ENCODE measurements around the gene PKHD1.
"Not testable (repeated sequence)": the region's sequence is repeated elsewhere in the genome, so short reads cannot be mapped to it uniquely, and the experiment has no call there.

PKHD1 gene

GRCh38 chr6:51913265-51913664 lies 174.1 kb downstream of the PKHD1 start:
- DNase-seq: no peak

- DNase-seq: no peak
Observed at GRCh38 chr6:51910851-51911250, 176.6 kb downstream of the PKHD1 start.

- DNase-seq: no peak
Observed at GRCh38 chr6:51908243-51908642, 179.2 kb downstream of the PKHD1 start.

- no peak for DNase-seq
Observed at GRCh38 chr6:51901766-51902764, 185.3 kb downstream of the PKHD1 start.

- DNase-seq: no peak
Observed at GRCh38 chr6:51893366-51893765, 194.0 kb downstream of the PKHD1 start.

- no peak for DNase-seq
Observed at GRCh38 chr6:51892750-51893149, 194.7 kb downstream of the PKHD1 start.

- no peak for DNase-seq
Observed at GRCh38 chr6:51892339-51892738, 195.1 kb downstream of the PKHD1 start.

GRCh38 chr6:51891784-51892183 lies 195.6 kb downstream of the PKHD1 start:
- DNase-seq: no peak

- DNase-seq: no peak
Observed at GRCh38 chr6:51887859-51888258, 199.6 kb downstream of the PKHD1 start.

- no peak for DNase-seq
Observed at GRCh38 chr6:51885957-51886356, 201.5 kb downstream of the PKHD1 start.

- no peak for DNase-seq
Observed at GRCh38 chr6:51868591-51869355, 218.6 kb downstream of the PKHD1 start.

- no peak for DNase-seq
Observed at GRCh38 chr6:51866867-51867266, 220.5 kb downstream of the PKHD1 start.

GRCh38 chr6:51865996-51866395 lies 221.4 kb downstream of the PKHD1 start:
- DNase-seq: no peak

- DNase-seq: no peak
Observed at GRCh38 chr6:51865176-51865575, 222.2 kb downstream of the PKHD1 start.

- no peak for DNase-seq
Observed at GRCh38 chr6:51857134-51857533, 230.3 kb downstream of the PKHD1 start.

- DNase-seq: no peak
Observed at GRCh38 chr6:51856508-51856907, 230.9 kb downstream of the PKHD1 start.

- peak; percentile 1 for DNase-seq
Observed at GRCh38 chr6:51855310-51856082, 231.9 kb downstream of the PKHD1 start.

- no peak for DNase-seq
Observed at GRCh38 chr6:51854876-51855275, 232.5 kb downstream of the PKHD1 start.

- no peak for DNase-seq
Observed at GRCh38 chr6:51854347-51854746, 233.1 kb downstream of the PKHD1 start.

GRCh38 chr6:51853109-51853508 lies 234.3 kb downstream of the PKHD1 start:
- DNase-seq: not testable (repeated sequence)

GRCh38 chr6:51846531-51846930 lies 240.9 kb downstream of the PKHD1 start:
- no peak for DNase-seq

- DNase-seq: no peak
Observed at GRCh38 chr6:51844336-51844735, 243.1 kb downstream of the PKHD1 start.

- no peak for DNase-seq
Observed at GRCh38 chr6:51843456-51844056, 243.9 kb downstream of the PKHD1 start.

All from NCI-H1092 treated with DMSO at 0.1 percent for 48 hours (cell line).